RWPE2 (cell line): Measurements from ENCODE around the gene TFCP2.

ENCODE experiments used
- ATAC-seq: fragments of 200-7000 bp; cut with Tn5 transposase; 3 replicates; pipeline ENCODE4 v1.9.1; 2021; ENCODE audit warnings: low read depth
- DNase-seq: peaks from one replicate; pipeline ENCODE4 v3.0.0-alpha.2; 2020; ENCODE audit warnings: low spot score
- H3K27ac ChIP-seq: fragments of 450-650 bp; 2 replicates; pipeline ENCODE4 v1.5.1; 2017; ENCODE audit warnings: mild to moderate bottlenecking; ENCODE audit not compliant: poor library complexity, severe bottlenecking
- H3K27me3 ChIP-seq: fragments of 250-450 bp; sonication (Bioruptor Pico); 2 replicates; pipeline ENCODE4 v1.5.1; 2021; ENCODE audit warnings: mild to moderate bottlenecking, moderate library complexity; ENCODE audit not compliant: insufficient read depth, poor library complexity, severe bottlenecking
- H3K36me3 ChIP-seq: fragments of 250-450 bp; sonication (Bioruptor Pico); 2 replicates; pipeline ENCODE4 v1.5.1; 2020; ENCODE audit warnings: low read depth, mild to moderate bottlenecking, moderate library complexity
- H3K4me1 ChIP-seq: fragments of 250-450 bp; sonication (Bioruptor Pico); 2 replicates; pipeline ENCODE4 v1.5.1; 2021; ENCODE audit warnings: mild to moderate bottlenecking, moderate library complexity; ENCODE audit not compliant: insufficient read depth, poor library complexity, severe bottlenecking
- H3K4me3 ChIP-seq: fragments of 250-450 bp; sonication (Bioruptor Pico); 2 replicates; pipeline ENCODE4 v1.5.1; 2021; ENCODE audit warnings: mild to moderate bottlenecking, moderate library complexity; ENCODE audit not compliant: severe bottlenecking
- H3K9me3 ChIP-seq: fragments of 250-450 bp; sonication (Bioruptor Pico); 2 replicates; pipeline ENCODE4 v1.5.1; 2021; ENCODE audit warnings: mild to moderate bottlenecking, moderate library complexity; ENCODE audit not compliant: severe bottlenecking
- CTCF ChIP-seq: fragments of 450-650 bp; IDR thresholded peaks from one replicate; pipeline ENCODE4 v1.5.1; 2017; ENCODE audit warnings: mild to moderate bottlenecking, moderate library complexity; ENCODE audit not compliant: poor library complexity, severe bottlenecking

Gene TFCP2

GRCh38 chr12:51115533-51115932, 57.4 kb downstream of the TFCP2 start:
- TF ChIP-seq CTCF: no peak
- no peak overlapping the region for H3K4me3 ChIP-seq

GRCh38 chr12:51108136-51108535, 64.8 kb downstream of the TFCP2 start:
- Histone ChIP-seq H3K27ac (no peak overlapping the region), H3K4me1 (no peaks in the 10 kb centered on the region), H3K36me3 (peaks cover 89% of the 10 kb centered on the region), H3K4me3 (no peak overlapping the region), H3K9me3 (no peaks in the 10 kb centered on the region), H3K27me3 (no peaks in the 10 kb centered on the region)
- DNase-seq (no peak), ATAC-seq (no peak)
- TF ChIP-seq CTCF: no peak

More at GRCh38 chr12:51115533-51115932, 57.4 kb downstream of the TFCP2 start:
- DNase-seq (no peak), ATAC-seq (no peak)
- H3K36me3 ChIP-seq: peaks cover 70% of the 10 kb centered on the region
- H3K27me3 ChIP-seq: no peaks in the 10 kb centered on the region
- H3K4me1 ChIP-seq: peaks cover 15% of the 10 kb centered on the region
- no peaks in the 10 kb centered on the region for H3K9me3 ChIP-seq
- H3K27ac ChIP-seq: no peak overlapping the region

- Histone ChIP-seq H3K4me3 (no peak overlapping the region), H3K4me1 (no peaks in the 10 kb centered on the region), H3K9me3 (no peaks in the 10 kb centered on the region), H3K36me3 (peaks cover 91% of the 10 kb centered on the region), H3K27me3 (no peaks in the 10 kb centered on the region), H3K27ac (no peak overlapping the region)
- DNase-seq (no peak), ATAC-seq (no peak)
- no peak for TF ChIP-seq CTCF
These were observed 69.0 kb downstream of the TFCP2 start for GRCh38 chr12:51103977-51104376.

- DNase-seq (no peak), ATAC-seq (no peak)
- Histone ChIP-seq H3K4me3 (no peak overlapping the region), H3K27me3 (no peaks in the 10 kb centered on the region), H3K4me1 (no peaks in the 10 kb centered on the region), H3K27ac (no peak overlapping the region), H3K9me3 (no peaks in the 10 kb centered on the region), H3K36me3 (peaks cover 87% of the 10 kb centered on the region)
- TF ChIP-seq CTCF: no peak
These were observed 74.3 kb downstream of the TFCP2 start for GRCh38 chr12:51098611-51099010.

- Histone ChIP-seq H3K4me3 (no peak overlapping the region), H3K4me1 (no peaks in the 10 kb centered on the region), H3K9me3 (no peaks in the 10 kb centered on the region), H3K27me3 (no peaks in the 10 kb centered on the region), H3K27ac (no peak overlapping the region), H3K36me3 (peaks cover 27% of the 10 kb centered on the region)
- DNase-seq: no peak
- no peak for ATAC-seq
- no peak for TF ChIP-seq CTCF
These were observed 82.2 kb downstream of the TFCP2 start for GRCh38 chr12:51090705-51091229.
